Pancreas (tissue), 10 donors: ENCODE data around the gene NTNG2. TPM values are rescaled to one million over a fixed set of nuclear protein-coding genes. Genes with fewer than 3 reads are reported as not detected.
A peak's percentile ranks its signal among the peaks of the same experiment; 100 is the strongest.

Experiments
- ATAC-seq, 4 donors: fragments of 200-7000 bp; cut with Tn5 transposase; one replicate each; pipeline versions ENCODE4 v1.8.0 to v1.9.1; 2020; ENCODE audit warnings: mild to moderate bottlenecking in 4 of 4, moderate library complexity in 4 of 4
- DNase-seq, 6 donors: peaks; one replicate each; pipeline ENCODE4 v3.0.0-alpha.2; 2020
- FAIRE-seq: peaks from 2 replicates; lab custom pipeline; 2012; peaks lifted over from hg19 to GRCh38; lab: Jason Lieb, UNC
- H3K27ac ChIP-seq, 4 donors: fragments of 200-600 bp; sonication (generic); 1 replicate in 3 of 4; 2 replicates in 1 of 4; pipeline versions ENCODE4 v1.5.0 to v1.8.0; 2020
- H3K27me3 ChIP-seq, 4 donors: fragments of 200-600 bp; one replicate each; pipeline ENCODE4 v1.8.0; 2021
- H3K36me3 ChIP-seq, 3 donors: fragments of 200-600 bp; sonication (generic) in 1 of 3; one replicate each; pipeline versions ENCODE4 v1.5.0 to v1.8.0; 2020 to 2021
- H3K4me1 ChIP-seq, 3 donors: fragments of 200-600 bp; one replicate each; pipeline ENCODE4 v1.8.0; 2021
- H3K4me3 ChIP-seq, 4 donors: fragments of 200-600 bp; sonication (generic) in 2 of 4; one replicate each; pipeline versions ENCODE4 v1.5.0 to v1.8.0; 2020 to 2021
- H3K9me3 ChIP-seq, 4 donors: fragments of 200-600 bp; one replicate each; pipeline ENCODE4 v1.8.0; 2021
- WGBS, 2 donors: extraction: QIAGEN DNeasy Blood & Tissue Kit; methylation state at CpG; one replicate each; pipeline ENCODE4 v1.1.7; 2013; 5-methylcytosine and 5-hydroxymethylcytosine counted together
- intact Hi-C, 3 donors: fragments of 100-400 bp; cut with DNase I; formaldehyde crosslinking; loops; one replicate each; pipeline versions ENCODE4 v1.11.1 to v1.14.2; 2022
- polyA plus RNA-seq, 2 donors: library from polyadenylated mRNA; stranded (reverse); fragments of 200-250 nt; gene quantifications; one replicate each; pipeline ENCODE4 v1.2.3, GENCODE V29; 2013
- total RNA-seq, 6 donors: library from RNA; stranded (reverse); fragmentation: NEBNext Ultra II Directional in 4 of 6; extraction: Animal tissue kit (Norgen Biotek cat#: 25700) in 4 of 6; gene quantifications; one replicate each; pipeline versions ENCODE4 v1.2.1 to v1.2.4, GENCODE V29; 2021 to 2023
- TF ChIP-seq, protein P1 (sequence below), 4 donors: fragments of 200-600 bp; sonication (generic) in 3 of 4; IDR thresholded peaks; one replicate each; pipeline versions ENCODE4 v1.5.0 to v1.8.0; 2021; ENCODE audit warnings: antibody characterized with exemption in 4 of 4
- donor health status: healthy with polysubstance abuse.
- donor health status: DM: no; HTN: no; CAD: no; lungs with moderate emphysema.
- donor health status: DM: no; HTN: no; CAD: no.
- donor health status: control.
- donor health status: control.
- donor health status: Bipolar disorder and iron deficiency.
- donor health status: DM: yes; HTN: yes; CAD: no.
- donor health status: DM: no; HTN: no; CAD: no.
- donor health status: DM: no; HTN: no; CAD: no.
- donor health status: DM: yes; HTN: yes; CAD: no.

NTNG2 gene
- total and polyA plus RNA-seq, 8 donors, result 1.0 to 6.4 (median 2.4) TPM

- ATAC-seq, result no peak
- H3K4me1 ChIP-seq, result peaks cover 14 to 23% (median 16%) of the 10 kb centered on the region in 3 donors
- H3K27ac ChIP-seq, result no peak overlapping the region
- 61 to 74% methylated on average over 3 of the region's 3 CpGs for WGBS, 2 donors
- FAIRE-seq, result no peak
- H3K27me3 ChIP-seq, result no peaks in the 10 kb centered on the region
- peak in 2 of 6 donors; percentile 8 to 17 for DNase-seq
- no peak overlapping the region for H3K4me3 ChIP-seq
- intact Hi-C loops, result loop anchor here in 2 of 3 donors (5.0 to 10.0 kb wide), 4 partner anchors 65 to 477 kb away; no protein-coding TSS in a partner anchor
- no peaks in the 10 kb centered on the region for H3K9me3 ChIP-seq
- TF ChIP-seq, protein P1, sequence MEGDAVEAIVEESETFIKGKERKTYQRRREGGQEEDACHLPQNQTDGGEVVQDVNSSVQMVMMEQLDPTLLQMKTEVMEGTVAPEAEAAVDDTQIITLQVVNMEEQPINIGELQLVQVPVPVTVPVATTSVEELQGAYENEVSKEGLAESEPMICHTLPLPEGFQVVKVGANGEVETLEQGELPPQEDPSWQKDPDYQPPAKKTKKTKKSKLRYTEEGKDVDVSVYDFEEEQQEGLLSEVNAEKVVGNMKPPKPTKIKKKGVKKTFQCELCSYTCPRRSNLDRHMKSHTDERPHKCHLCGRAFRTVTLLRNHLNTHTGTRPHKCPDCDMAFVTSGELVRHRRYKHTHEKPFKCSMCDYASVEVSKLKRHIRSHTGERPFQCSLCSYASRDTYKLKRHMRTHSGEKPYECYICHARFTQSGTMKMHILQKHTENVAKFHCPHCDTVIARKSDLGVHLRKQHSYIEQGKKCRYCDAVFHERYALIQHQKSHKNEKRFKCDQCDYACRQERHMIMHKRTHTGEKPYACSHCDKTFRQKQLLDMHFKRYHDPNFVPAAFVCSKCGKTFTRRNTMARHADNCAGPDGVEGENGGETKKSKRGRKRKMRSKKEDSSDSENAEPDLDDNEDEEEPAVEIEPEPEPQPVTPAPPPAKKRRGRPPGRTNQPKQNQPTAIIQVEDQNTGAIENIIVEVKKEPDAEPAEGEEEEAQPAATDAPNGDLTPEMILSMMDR (IDR thresholded peaks at IDR 0.05), result no peak
- H3K36me3 ChIP-seq, result no peaks in the 10 kb centered on the region
Observed at GRCh38 chr9:132239518-132239917, 77.7 kb downstream of the NTNG2 start.

DNA sequence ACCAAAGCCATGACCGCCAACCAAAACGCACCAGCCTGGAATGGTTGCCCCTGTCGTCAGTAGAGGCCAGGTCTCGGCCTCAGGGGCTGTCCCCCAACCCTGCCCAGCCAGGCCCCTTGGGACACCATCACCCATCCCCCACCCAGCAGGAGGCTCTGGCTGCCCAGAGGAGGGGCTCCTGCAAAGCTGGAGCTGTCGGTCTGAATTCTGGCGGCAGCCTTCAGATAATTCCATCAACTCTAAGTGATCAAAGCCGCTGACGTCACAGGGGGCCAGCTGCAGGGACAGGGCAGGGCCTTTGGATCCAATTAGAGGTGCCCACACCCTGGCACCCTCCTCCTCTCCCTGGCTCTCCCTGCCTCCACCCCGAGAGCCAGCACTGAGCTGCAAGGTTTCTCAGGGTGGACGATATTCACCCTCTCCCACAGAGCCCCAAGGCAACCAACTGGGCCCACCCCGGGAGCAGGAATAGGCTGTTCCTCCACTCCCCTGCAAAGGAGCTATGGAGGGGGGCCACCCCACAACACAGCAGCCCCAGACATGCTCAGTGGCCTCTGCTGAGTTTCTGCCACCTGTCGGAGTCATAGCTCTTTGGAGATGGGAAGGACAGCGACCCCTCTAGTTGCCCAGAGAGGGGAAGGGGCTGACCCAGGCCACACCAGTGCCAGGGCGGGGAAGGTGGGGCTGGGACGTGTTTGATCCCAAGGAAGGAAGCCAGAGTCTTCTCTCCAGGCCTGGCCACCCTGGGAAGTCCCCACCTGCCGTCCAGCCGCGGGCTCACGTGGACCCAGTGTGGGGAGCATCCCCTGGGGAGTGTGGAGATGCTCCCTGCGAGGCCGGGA lies 78.4 kb downstream of the NTNG2 start:
- intact Hi-C loops, result loop anchor here in 2 of 3 donors (5.0 to 10.0 kb wide), 4 partner anchors 65 to 478 kb away; no protein-coding TSS in a partner anchor
- Histone ChIP-seq H3K27ac (no peak overlapping the region), H3K27me3 (no peaks in the 10 kb centered on the region), H3K4me3 (peak overlapping the region in 2 of 4 donors; percentile 26 to 69), H3K36me3 (no peaks in the 10 kb centered on the region), H3K9me3 (no peaks in the 10 kb centered on the region), H3K4me1 (peaks cover 21 to 30% (median 21%) of the 10 kb centered on the region in 3 donors)
- TF ChIP-seq, protein P1 (IDR thresholded peaks at IDR 0.05), result no peak
- ATAC-seq (peak; percentile 0 to 2 (median 0)), DNase-seq (peak in 5 of 6 donors; percentile 58 to 78 (median 59)), FAIRE-seq (no peak)
- 39 to 40% methylated on average over 21 of the region's 21 CpGs for WGBS, 2 donors

- H3K27me3 ChIP-seq, result no peaks in the 10 kb centered on the region
- FAIRE-seq, result no peak
Observed at GRCh38 chr9:132240841-132241482, 79.1 kb downstream of the NTNG2 start.

GRCh38 chr9:132241483-132241839 lies 79.6 kb downstream of the NTNG2 start:
- Histone ChIP-seq H3K27me3 (no peaks in the 10 kb centered on the region), H3K27ac (peak overlapping the region in 3 of 4 donors; percentile 23 to 62 (median 49)), H3K36me3 (no peaks in the 10 kb centered on the region), H3K9me3 (no peaks in the 10 kb centered on the region), H3K4me1 (peaks cover 21 to 30% (median 22%) of the 10 kb centered on the region in 3 donors), H3K4me3 (peak overlapping the region; percentile 37 to 69 (median 58))
- no peak for FAIRE-seq
- intact Hi-C loops, result no loop called here
- DNase-seq, result peak in 1 of 6 donors; percentile 78
- WGBS, 2 donors, result 0% methylated on average over 15 to 33 of the region's 33 CpGs
- no peak for ATAC-seq
- TF ChIP-seq, protein P1 (IDR thresholded peaks at IDR 0.05), result no peak

More at GRCh38 chr9:132240841-132241482, 79.1 kb downstream of the NTNG2 start:
- ATAC-seq (peak; percentile 80 to 90 (median 84)), DNase-seq (peak; percentile 96 to 99 (median 98))
- Histone ChIP-seq H3K4me3 (peak overlapping the region; percentile 37 to 69 (median 58)), H3K9me3 (no peaks in the 10 kb centered on the region), H3K4me1 (peaks cover 21 to 30% (median 22%) of the 10 kb centered on the region in 3 donors), H3K27ac (peak overlapping the region in 3 of 4 donors; percentile 23 to 62 (median 49)), H3K36me3 (no peaks in the 10 kb centered on the region)
- WGBS, 2 donors, result 5 to 6% methylated on average over 61 to 63 of the region's 63 CpGs
- intact Hi-C loops, result no loop called here
- TF ChIP-seq, protein P1 (IDR thresholded peaks at IDR 0.05), result no peak
